Measurements from ENCODE around the gene ISLR. TPM values are rescaled to one million over a fixed set of nuclear protein-coding genes. Genes with fewer than 3 reads are reported as not detected.

Gene ISLR
- total RNA-seq, 2 experiments from 2014 or later: not detected

DNA sequence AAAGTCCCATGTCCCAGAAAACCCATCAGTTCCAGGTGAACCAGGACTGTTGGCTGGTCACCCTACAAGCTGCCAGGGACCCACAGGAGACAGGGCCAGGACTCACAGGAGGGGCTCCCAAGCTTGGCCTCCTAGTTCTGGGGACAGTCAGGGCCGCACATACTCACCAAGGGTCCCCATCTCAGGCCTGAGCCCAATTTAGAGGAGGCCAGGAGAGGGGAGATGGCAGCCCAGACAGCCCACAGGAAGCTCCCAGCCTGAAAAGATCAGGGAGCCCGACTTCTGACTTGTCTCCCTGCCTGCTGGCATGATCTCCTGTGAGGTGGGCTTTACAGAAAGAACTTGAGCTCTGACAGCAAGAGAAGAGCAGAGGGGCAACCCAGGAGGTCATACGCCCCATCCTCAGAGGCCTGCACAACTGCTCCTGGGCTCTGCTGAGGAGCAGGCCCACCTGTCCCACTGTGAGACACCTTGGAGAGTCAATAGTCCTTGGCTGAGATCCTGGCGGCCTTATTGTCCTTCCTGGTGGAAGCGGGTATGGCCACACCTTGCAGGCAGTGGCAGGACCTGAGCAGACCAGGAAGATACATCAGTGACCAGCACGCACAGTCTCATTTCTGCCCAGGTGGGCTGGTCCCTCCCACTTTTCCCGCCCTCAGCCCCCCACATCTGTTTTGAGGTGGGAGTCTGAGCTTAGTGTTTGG is 2.5 kb upstream of the ISLR start:
- no peaks in the 10 kb centered on the region for H3K4me1 Mint-ChIP-seq
- H3K9me3 Mint-ChIP-seq: no peaks in the 10 kb centered on the region
- ChIA-PET POLR2A (no interaction called here), CTCF (interaction anchor here (1.2 kb wide), 1 partner anchor 21 kb away, joined by 3 read pairs; no protein-coding TSS in a partner anchor)
- no peak for DNase-seq
- no peaks in the 10 kb centered on the region for H3K36me3 Mint-ChIP-seq (ENCODE audit: low read depth)
- H3K27me3 Mint-ChIP-seq: peaks cover under 1% of the 10 kb centered on the region
- H3K27ac Mint-ChIP-seq: no peak overlapping the region
- H3K4me3 Mint-ChIP-seq: no peak overlapping the region

DNA sequence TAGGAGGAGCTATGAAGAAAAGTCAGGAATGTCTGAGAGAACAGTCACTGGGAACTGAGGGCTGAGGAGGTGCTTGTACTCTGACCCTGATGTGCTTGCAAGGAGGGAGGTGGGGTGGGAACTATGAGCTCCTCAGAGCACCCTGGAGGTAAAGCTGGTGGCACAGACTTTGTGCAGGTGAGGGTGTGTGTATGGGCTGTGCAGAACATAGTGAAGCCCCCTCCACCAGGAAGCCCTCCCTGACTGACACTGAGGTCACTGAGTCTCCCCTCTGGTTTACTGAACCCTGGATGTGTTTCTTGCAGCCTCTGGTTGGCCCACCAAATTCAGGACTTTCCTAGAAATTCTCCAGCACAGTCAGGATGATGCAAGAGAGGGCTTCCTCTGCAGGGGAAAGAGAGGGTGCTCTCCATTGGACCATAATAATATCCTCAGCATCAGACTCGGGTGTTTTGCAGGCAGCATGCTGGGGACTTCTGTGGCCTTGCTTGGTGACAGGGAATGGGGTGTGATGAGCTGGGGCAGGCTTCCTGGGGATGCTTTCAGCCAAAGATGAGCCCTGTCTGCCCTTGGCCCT is 1.5 kb upstream of the ISLR start:
- no peaks in the 10 kb centered on the region for H3K36me3 Mint-ChIP-seq (ENCODE audit: low read depth)
- H3K4me3 Mint-ChIP-seq: no peak overlapping the region
- no peaks in the 10 kb centered on the region for H3K9me3 Mint-ChIP-seq
- ChIA-PET CTCF (interaction anchor here (0.8 to 1.2 kb wide), 2 partner anchors 20 to 49 kb away, joined by 3 read pairs; no protein-coding TSS in a partner anchor), POLR2A (no interaction called here)
- H3K4me1 Mint-ChIP-seq: no peaks in the 10 kb centered on the region
- H3K27me3 Mint-ChIP-seq: peaks cover under 1% of the 10 kb centered on the region
- no peak for DNase-seq
- H3K27ac Mint-ChIP-seq: no peak overlapping the region

DNA sequence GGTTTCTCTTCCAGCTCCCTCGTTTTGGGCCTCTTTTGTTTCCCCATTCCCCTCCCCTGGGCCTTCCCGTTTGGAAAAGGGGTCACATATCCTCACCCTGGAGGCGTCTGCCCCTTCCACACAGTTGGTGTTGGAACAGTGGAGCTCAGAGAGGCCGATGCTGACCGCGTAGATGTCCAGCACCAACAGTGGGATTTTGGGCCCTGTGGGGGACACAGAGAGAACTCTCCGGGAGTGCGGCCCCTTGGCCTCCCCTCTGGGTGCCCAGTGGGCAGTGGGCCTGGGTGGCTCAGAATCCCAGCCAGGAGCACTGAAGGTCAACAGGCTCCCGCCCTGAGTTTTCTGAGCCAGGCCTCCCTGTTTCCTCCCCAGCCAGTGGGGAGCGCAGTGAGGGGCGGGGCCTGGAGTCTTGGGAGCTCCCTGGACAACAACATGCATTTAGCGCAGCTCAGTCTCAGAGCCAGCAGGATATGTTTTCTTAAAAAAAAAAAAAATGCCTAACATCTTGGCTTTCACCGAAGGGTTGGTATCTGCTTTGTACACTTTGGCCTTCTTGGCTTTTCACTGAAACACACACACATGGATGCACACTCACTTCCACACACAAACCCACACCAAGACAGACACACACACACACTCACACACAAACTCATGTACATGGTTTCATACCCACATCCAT is 670 bp upstream of the ISLR start:
- CTCF ChIA-PET: interaction anchor here (0.8 kb wide), 1 partner anchor 49 kb away, joined by 3 read pairs; no protein-coding TSS in a partner anchor
- H3K9me3 Mint-ChIP-seq: no peaks in the 10 kb centered on the region
- no peaks in the 10 kb centered on the region for H3K36me3 Mint-ChIP-seq (ENCODE audit: low read depth)
- POLR2A ChIA-PET: no interaction called here
- H3K27me3 Mint-ChIP-seq: peaks cover 3% of the 10 kb centered on the region
- no peaks in the 10 kb centered on the region for H3K4me1 Mint-ChIP-seq
- H3K27ac Mint-ChIP-seq: no peak overlapping the region
- H3K4me3 Mint-ChIP-seq: no peak overlapping the region
- DNase-seq: no peak

GRCh38 chr15:74174219-74174957 is 878 bp downstream of the ISLR start:
- Mint-ChIP-seq H3K4me1 (no peaks in the 10 kb centered on the region), H3K4me3 (no peak overlapping the region), H3K27ac (no peak overlapping the region), H3K27me3 (peaks cover 3% of the 10 kb centered on the region), H3K36me3 (ENCODE audit: low read depth) (no peaks in the 10 kb centered on the region), H3K9me3 (no peaks in the 10 kb centered on the region)
- POLR2A ChIA-PET: no interaction called here
- CTCF ChIA-PET: interaction anchor here (1.0 kb wide), 1 partner anchor 13 kb away, joined by 4 read pairs; no protein-coding TSS in a partner anchor
- no peak for DNase-seq

DNA sequence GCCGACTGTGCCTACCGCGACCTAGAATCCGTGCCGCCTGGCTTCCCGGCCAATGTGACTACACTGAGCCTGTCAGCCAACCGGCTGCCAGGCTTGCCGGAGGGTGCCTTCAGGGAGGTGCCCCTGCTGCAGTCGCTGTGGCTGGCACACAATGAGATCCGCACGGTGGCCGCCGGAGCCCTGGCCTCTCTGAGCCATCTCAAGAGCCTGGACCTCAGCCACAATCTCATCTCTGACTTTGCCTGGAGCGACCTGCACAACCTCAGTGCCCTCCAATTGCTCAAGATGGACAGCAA is 1.4 kb downstream of the ISLR start:
- ChIA-PET POLR2A (no interaction called here), CTCF (no interaction called here)
- Mint-ChIP-seq H3K27ac (no peak overlapping the region), H3K36me3 (ENCODE audit: low read depth) (no peaks in the 10 kb centered on the region), H3K4me1 (no peaks in the 10 kb centered on the region), H3K27me3 (peaks cover 3% of the 10 kb centered on the region), H3K9me3 (no peaks in the 10 kb centered on the region), H3K4me3 (no peak overlapping the region)
- no peak for DNase-seq

DNA sequence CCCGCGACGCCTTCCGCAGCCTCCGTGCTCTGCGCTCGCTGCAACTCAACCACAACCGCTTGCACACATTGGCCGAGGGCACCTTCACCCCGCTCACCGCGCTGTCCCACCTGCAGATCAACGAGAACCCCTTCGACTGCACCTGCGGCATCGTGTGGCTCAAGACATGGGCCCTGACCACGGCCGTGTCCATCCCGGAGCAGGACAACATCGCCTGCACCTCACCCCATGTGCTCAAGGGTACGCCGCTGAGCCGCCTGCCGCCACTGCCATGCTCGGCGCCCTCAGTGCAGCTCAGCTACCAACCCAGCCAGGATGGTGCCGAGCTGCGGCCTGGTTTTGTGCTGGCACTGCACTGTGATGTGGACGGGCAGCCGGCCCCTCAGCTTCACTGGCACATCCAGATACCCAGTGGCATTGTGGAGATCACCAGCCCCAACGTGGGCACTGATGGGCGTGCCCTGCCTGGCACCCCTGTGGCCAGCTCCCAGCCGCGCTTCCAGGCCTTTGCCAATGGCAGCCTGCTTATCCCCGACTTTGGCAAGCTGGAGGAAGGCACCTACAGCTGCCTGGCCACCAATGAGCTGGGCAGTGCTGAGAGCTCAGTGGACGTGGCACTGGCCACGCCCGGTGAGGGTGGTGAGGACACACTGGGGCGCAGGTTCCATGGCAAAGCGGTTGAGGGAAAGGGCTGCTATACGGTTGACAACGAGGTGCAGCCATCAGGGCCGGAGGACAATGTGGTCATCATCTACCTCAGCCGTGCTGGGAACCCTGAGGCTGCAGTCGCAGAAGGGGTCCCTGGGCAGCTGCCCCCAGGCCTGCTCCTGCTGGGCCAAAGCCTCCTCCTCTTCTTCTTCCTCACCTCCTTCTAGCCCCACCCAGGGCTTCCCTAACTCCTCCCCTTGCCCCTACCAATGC is 2.0 kb downstream of the ISLR start:
- Mint-ChIP-seq H3K36me3 (ENCODE audit: low read depth) (no peaks in the 10 kb centered on the region), H3K4me1 (no peaks in the 10 kb centered on the region), H3K27ac (no peak overlapping the region), H3K9me3 (no peaks in the 10 kb centered on the region), H3K27me3 (peaks cover 3% of the 10 kb centered on the region), H3K4me3 (no peak overlapping the region)
- POLR2A ChIA-PET: no interaction called here
- DNase-seq: no peak
- CTCF ChIA-PET: no interaction called here

DNA sequence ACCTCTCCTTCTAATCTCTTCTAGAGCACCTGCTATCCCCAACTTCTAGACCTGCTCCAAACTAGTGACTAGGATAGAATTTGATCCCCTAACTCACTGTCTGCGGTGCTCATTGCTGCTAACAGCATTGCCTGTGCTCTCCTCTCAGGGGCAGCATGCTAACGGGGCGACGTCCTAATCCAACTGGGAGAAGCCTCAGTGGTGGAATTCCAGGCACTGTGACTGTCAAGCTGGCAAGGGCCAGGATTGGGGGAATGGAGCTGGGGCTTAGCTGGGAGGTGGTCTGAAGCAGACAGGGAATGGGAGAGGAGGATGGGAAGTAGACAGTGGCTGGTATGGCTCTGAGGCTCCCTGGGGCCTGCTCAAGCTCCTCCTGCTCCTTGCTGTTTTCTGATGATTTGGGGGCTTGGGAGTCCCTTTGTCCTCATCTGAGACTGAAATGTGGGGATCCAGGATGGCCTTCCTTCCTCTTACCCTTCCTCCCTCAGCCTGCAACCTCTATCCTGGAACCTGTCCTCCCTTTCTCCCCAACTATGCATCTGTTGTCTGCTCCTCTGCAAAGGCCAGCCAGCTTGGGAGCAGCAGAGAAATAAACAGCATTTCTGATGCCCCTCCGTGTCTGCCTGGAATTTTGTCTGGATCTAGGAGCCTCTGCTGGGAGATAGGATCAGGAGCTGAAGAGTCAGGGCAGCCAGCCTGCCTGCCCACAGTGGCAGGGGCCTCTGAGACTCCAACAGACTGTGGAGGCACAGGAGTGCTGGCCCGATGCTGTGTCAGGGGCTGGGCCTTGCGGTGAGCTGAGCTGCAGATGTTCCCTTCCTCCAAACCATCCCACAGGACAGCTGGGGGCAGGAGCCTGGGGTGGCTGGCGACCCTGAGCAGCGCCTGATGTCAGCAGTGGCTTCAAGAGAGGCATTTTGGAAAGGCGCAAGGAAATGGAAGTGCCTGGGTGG is 3.0 kb downstream of the ISLR start:
- no peak for DNase-seq
- H3K27ac Mint-ChIP-seq: no peak overlapping the region
- no peak overlapping the region for H3K4me3 Mint-ChIP-seq
- POLR2A ChIA-PET: no interaction called here
- CTCF ChIA-PET: interaction anchor here (0.6 kb wide), 1 partner anchor 1283 kb away, joined by 3 read pairs; no protein-coding TSS in a partner anchor
- H3K9me3 Mint-ChIP-seq: no peaks in the 10 kb centered on the region
- peaks cover 3% of the 10 kb centered on the region for H3K27me3 Mint-ChIP-seq
- H3K4me1 Mint-ChIP-seq: no peaks in the 10 kb centered on the region
- no peaks in the 10 kb centered on the region for H3K36me3 Mint-ChIP-seq (ENCODE audit: low read depth)

DNA sequence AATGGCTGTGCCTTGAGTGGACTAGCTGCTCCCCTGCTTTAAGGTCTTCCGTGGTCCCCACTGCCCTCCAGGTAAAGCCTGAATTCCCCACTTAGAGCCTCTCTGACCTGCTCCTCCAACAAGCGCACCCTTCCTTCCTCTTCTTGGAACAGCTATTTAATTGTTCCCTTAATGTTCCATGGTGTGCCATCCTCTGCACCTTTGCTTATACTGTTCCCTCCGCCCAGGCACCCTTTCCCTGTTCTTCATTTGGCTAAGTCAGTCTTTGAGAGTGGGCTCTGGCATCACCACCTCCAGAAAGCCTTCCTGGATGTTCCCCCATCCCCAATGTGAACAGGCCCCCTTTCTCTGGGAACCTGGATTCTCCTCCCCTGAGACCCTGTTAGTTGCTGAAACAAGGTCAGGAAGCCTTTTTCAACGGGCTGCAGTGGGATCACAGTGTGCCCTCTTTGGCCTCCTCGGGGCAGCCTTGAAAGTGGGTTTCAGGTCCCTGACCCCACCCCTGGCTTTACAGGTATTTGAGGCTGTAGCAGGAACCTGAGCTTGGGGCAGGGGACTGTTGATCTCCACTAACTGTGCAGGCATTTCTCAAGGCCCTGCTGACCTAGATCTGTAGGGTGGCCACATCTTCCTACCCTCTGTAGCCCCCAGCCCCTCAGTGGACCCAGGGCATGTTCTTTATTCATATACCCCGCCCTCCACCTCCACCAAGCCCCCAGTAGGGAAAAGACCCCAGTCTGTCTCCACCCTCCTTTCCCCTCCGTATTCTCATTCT is 5.0 kb downstream of the ISLR start:
- DNase-seq: no peak
- no peak overlapping the region for H3K4me3 Mint-ChIP-seq

GRCh38 chr15:74179101-74179841 is 5.8 kb downstream of the ISLR start:
- H3K27ac Mint-ChIP-seq: no peak overlapping the region
- ChIA-PET CTCF (no interaction called here), POLR2A (no interaction called here)
- no peak for DNase-seq
- H3K4me1 Mint-ChIP-seq: no peaks in the 10 kb centered on the region
- no peak overlapping the region for H3K4me3 Mint-ChIP-seq
- no peaks in the 10 kb centered on the region for H3K36me3 Mint-ChIP-seq (ENCODE audit: low read depth)
- H3K27me3 Mint-ChIP-seq: peaks cover 3% of the 10 kb centered on the region
- no peaks in the 10 kb centered on the region for H3K9me3 Mint-ChIP-seq

More for the DNA sequence above, 5.0 kb downstream of the ISLR start:
- Mint-ChIP-seq H3K9me3 (no peaks in the 10 kb centered on the region), H3K4me1 (no peaks in the 10 kb centered on the region), H3K36me3 (ENCODE audit: low read depth) (no peaks in the 10 kb centered on the region), H3K27me3 (peaks cover 3% of the 10 kb centered on the region), H3K27ac (no peak overlapping the region)
- POLR2A ChIA-PET: no interaction called here
- CTCF ChIA-PET: interaction anchor here (0.7 kb wide), 1 partner anchor 15 kb away, joined by 3 read pairs; no protein-coding TSS in a partner anchor

- ChIA-PET CTCF (no interaction called here), POLR2A (no interaction called here)
- no peak overlapping the region for H3K27ac Mint-ChIP-seq
- peaks cover 3% of the 10 kb centered on the region for H3K27me3 Mint-ChIP-seq
- H3K9me3 Mint-ChIP-seq: no peaks in the 10 kb centered on the region
- no peak for DNase-seq
- no peaks in the 10 kb centered on the region for H3K36me3 Mint-ChIP-seq (ENCODE audit: low read depth)
- H3K4me1 Mint-ChIP-seq: no peaks in the 10 kb centered on the region
- no peak overlapping the region for H3K4me3 Mint-ChIP-seq
Measured at GRCh38 chr15:74179983-74180880, 6.7 kb downstream of the ISLR start.
